ENCODE measurements around the gene AP2B1.

Gene AP2B1

DNA sequence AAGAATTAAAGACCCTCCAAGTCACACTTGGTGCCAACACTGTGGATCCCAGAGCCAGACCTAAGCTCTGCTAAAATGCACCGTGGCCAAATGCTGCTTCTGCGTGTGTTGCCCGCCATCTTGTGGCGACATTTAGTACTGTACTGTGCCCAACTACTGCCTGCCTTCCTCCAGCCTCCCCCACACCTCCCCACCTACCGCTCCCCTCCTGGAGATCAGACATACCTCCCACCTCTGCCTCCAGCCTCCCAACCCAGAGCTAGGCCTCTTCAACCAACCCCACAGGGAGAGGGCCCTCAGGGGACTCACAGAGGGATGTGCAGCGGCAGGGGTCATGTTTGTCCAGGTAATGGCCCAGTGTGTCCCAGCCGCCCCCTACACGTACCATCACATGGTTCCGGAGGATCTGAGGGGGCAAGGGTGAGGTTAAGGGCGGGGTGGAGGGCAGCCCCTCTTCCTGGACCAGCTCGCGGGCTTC is 160.5 kb downstream of the AP2B1 start:
- Histone ChIP-seq H3K4me2 (ENCODE audit: low read depth, low read length, poor library complexity, severe bottlenecking) (no peak overlapping the region), H3K9me2 (replicated peaks; ENCODE audit: insufficient read depth, low read length) (no peaks in the 10 kb centered on the region), H3K27ac (ENCODE audit: low read depth, low read length) (no peak overlapping the region), H3K36me3 (ENCODE audit: low read length) (no peaks in the 10 kb centered on the region), H3K9ac (ENCODE audit: low read length) (no peak overlapping the region), H3K79me2 (ENCODE audit: insufficient read depth, low read length) (no peaks in the 10 kb centered on the region), H2AFZ (ENCODE audit: low read depth, low read length, severe bottlenecking) (no peak overlapping the region), H3K4me3 (ENCODE audit: insufficient read depth, low read length, poor library complexity, severe bottlenecking) (no peak overlapping the region), H4K20me1 (ENCODE audit: low read depth, low read length) (no peaks in the 10 kb centered on the region), H3K9me3 (ENCODE audit: insufficient read depth, low read length) (no peaks in the 10 kb centered on the region), H3K27me3 (ENCODE audit: low read length) (no peaks in the 10 kb centered on the region), H3F3A (ENCODE audit: insufficient read depth) (no peaks in the 10 kb centered on the region)
- TF ChIP-seq, protein P1, sequence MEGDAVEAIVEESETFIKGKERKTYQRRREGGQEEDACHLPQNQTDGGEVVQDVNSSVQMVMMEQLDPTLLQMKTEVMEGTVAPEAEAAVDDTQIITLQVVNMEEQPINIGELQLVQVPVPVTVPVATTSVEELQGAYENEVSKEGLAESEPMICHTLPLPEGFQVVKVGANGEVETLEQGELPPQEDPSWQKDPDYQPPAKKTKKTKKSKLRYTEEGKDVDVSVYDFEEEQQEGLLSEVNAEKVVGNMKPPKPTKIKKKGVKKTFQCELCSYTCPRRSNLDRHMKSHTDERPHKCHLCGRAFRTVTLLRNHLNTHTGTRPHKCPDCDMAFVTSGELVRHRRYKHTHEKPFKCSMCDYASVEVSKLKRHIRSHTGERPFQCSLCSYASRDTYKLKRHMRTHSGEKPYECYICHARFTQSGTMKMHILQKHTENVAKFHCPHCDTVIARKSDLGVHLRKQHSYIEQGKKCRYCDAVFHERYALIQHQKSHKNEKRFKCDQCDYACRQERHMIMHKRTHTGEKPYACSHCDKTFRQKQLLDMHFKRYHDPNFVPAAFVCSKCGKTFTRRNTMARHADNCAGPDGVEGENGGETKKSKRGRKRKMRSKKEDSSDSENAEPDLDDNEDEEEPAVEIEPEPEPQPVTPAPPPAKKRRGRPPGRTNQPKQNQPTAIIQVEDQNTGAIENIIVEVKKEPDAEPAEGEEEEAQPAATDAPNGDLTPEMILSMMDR (IDR thresholded peaks at IDR 0.05; ENCODE audit: insufficient read depth, low read length, poor library complexity, severe bottlenecking) = peak; percentile 54
- no peak for TF ChIP-seq EZH2phosphoT487 (conservative IDR thresholded peaks at IDR 0.05; ENCODE audit: low read length)

DNA sequence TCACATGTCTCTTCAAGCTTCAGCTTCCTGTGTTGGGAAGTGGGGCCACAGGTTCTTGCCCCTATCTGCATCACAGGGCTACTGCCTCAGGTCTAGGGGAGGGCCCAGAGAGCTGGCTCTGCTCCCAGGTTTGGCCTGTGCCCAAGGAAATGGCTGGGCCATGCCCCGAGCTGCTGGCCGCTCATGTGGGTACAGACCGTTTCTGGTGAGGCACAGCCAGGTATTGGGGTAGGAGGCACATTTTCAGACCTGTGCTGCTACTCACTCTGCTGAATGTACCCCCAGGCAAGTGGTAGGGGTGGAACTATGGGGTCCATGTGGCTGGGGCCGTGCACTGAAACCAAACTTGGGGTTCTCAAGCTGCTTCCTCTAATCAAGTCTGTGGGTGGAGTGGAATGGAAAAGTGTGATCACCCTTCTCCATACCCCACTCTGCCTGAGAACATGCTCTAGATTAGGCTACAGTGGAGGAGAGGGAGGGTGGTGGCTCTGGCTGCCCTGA is 161.3 kb downstream of the AP2B1 start:
- no peaks in the 10 kb centered on the region for H3K9me2 ChIP-seq (replicated peaks; ENCODE audit: insufficient read depth, low read length)
- H3K27me3 ChIP-seq (ENCODE audit: low read length) = no peaks in the 10 kb centered on the region
- H3K36me3 ChIP-seq (ENCODE audit: low read length) = no peaks in the 10 kb centered on the region
- H3K79me2 ChIP-seq (ENCODE audit: insufficient read depth, low read length) = no peaks in the 10 kb centered on the region
- no peak overlapping the region for H3K4me3 ChIP-seq (ENCODE audit: insufficient read depth, low read length, poor library complexity, severe bottlenecking)
- H3K9me3 ChIP-seq (ENCODE audit: insufficient read depth, low read length) = no peaks in the 10 kb centered on the region
- H4K20me1 ChIP-seq (ENCODE audit: low read depth, low read length) = no peaks in the 10 kb centered on the region
- no peak overlapping the region for H2AFZ ChIP-seq (ENCODE audit: low read depth, low read length, severe bottlenecking)
- H3K4me2 ChIP-seq (ENCODE audit: low read depth, low read length, poor library complexity, severe bottlenecking) = no peak overlapping the region
- no peak overlapping the region for H3K27ac ChIP-seq (ENCODE audit: low read depth, low read length)
- H3K9ac ChIP-seq (ENCODE audit: low read length) = no peak overlapping the region
- H3F3A ChIP-seq (ENCODE audit: insufficient read depth) = no peaks in the 10 kb centered on the region
- TF ChIP-seq, protein P1 (IDR thresholded peaks at IDR 0.05; ENCODE audit: insufficient read depth, low read length, poor library complexity, severe bottlenecking) = no peak
- no peak for TF ChIP-seq EZH2phosphoT487 (conservative IDR thresholded peaks at IDR 0.05; ENCODE audit: low read length)

DNA sequence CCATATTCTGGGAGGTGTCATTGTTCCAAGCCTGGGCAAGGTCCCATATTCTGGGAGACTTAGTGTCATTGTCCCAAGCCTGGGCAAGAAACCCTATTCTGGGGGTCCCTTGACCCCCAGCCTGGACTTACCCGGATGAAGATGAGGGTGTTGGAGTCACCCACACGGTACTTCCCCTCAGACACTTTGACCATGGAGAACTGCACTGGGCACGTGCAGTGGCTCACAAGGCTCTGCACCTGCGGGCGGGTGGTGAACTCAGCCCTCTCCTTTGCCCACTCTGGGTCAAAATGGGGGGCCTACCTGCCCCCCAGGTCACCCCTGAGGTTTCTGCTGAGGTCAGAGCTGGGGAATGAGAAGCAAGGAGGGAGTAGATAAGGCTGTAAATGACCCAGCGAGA is 161.9 kb downstream of the AP2B1 start:
- H3K36me3 ChIP-seq (ENCODE audit: low read length) = no peaks in the 10 kb centered on the region
- H3K27ac ChIP-seq (ENCODE audit: low read depth, low read length) = no peak overlapping the region
- no peaks in the 10 kb centered on the region for H3F3A ChIP-seq (ENCODE audit: insufficient read depth)
- H4K20me1 ChIP-seq (ENCODE audit: low read depth, low read length) = no peaks in the 10 kb centered on the region
- H3K79me2 ChIP-seq (ENCODE audit: insufficient read depth, low read length) = no peaks in the 10 kb centered on the region
- H3K4me2 ChIP-seq (ENCODE audit: low read depth, low read length, poor library complexity, severe bottlenecking) = no peak overlapping the region
- H3K9ac ChIP-seq (ENCODE audit: low read length) = no peak overlapping the region
- TF ChIP-seq EZH2phosphoT487 (conservative IDR thresholded peaks at IDR 0.05; ENCODE audit: low read length) = no peak
- TF ChIP-seq, protein P1 (IDR thresholded peaks at IDR 0.05; ENCODE audit: insufficient read depth, low read length, poor library complexity, severe bottlenecking) = no peak
- H3K4me3 ChIP-seq (ENCODE audit: insufficient read depth, low read length, poor library complexity, severe bottlenecking) = no peak overlapping the region
- no peaks in the 10 kb centered on the region for H3K9me2 ChIP-seq (replicated peaks; ENCODE audit: insufficient read depth, low read length)
- H3K27me3 ChIP-seq (ENCODE audit: low read length) = no peaks in the 10 kb centered on the region
- no peak overlapping the region for H2AFZ ChIP-seq (ENCODE audit: low read depth, low read length, severe bottlenecking)
- no peaks in the 10 kb centered on the region for H3K9me3 ChIP-seq (ENCODE audit: insufficient read depth, low read length)

Data from SU-DHL-6 (cell line).